GM19193 (cell line): Measurements from ENCODE around the gene APOA1.

ENCODE experiments used
- POLR2A ChIP-seq: IDR thresholded peaks from 4 replicates; pipeline ENCODE4 v1.6.1; 2011; ENCODE audit not compliant: insufficient read depth, insufficient read length; ENCODE audit errors: extremely low read depth

APOA1 gene

DNA sequence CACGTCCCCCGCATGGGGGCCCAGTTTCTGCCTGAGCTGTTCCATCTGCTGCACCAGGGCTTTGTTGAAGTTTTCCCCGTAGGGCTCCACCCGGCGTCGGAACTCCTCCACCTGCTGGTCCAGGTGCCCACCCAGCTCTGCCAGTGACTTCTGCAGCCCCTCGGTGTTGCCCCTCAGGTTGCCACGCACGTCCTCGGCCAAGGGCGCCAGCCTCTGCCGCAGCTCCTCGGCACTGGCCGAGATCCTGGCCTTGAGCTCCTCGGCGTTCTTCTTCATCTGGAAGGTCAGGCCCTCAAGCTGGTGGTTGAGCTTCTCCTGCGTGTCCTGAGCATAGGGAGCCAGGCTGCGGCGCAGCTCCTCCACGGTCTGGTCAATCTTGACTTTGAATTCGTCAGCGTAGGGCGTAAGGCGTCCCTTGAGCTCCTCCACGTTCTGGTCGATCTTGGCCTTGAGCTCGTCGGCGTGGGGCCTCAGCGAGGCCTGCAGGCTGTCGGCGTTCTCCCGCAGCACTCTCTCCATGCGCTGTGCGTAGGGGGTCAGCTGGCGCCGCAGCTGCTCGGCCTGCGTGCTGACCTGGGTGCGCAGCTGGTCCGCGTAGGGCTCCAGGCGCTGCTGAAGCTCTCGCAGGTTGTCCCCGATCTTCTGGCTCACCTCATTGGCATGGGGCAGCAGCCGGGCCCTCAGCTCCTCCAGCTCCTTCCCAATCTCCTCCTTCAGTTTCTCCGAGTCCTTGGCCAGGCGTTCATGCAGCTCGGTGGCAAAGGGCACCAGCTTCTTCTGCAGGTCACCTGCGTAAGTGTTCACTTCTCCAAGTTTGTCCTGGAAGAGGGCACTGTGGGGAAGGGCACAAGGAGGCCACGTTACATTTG lies 16.1 kb downstream of the APOA1 start:
- no peak for TF ChIP-seq POLR2A

DNA sequence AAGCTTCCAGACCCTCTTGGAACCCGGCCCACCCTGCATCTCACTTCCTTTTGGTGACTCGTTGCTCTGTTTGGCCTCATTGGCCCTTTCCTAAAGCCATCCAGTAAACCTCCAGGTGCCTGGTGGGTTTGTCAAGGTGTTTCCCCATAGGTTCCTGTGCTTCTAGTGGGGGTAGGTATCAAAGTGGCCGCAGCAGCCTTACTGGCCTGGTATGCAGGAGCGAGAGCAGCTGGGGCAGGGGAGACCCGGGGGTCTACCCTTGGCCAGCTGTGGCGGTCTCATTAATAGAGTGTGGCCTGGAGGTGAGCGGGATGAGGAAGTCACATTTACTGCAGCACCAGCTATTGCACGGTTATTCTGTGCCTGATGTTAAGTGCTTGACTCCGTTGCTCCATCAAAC lies 18.4 kb downstream of the APOA1 start:
- no peak for TF ChIP-seq POLR2A

DNA sequence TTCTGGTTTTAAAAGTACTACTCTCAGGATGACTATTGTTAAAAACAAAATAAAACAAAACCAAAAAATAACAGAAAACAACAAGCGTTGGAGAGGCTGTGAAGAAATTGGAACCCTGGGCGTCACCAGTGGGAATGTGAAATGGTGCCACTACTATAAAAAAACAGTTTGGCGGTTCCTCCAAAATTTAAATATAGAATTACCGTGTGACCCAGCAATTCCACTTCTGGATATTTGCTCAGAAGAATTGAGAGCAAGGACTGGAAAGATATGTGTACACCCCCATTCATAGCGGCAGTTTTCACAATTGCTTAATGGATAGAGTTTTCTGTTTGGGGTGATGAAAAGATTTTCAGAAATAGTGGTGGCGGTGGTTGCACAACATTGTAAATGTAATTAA lies 22.9 kb downstream of the APOA1 start:
- TF ChIP-seq POLR2A, result no peak

DNA sequence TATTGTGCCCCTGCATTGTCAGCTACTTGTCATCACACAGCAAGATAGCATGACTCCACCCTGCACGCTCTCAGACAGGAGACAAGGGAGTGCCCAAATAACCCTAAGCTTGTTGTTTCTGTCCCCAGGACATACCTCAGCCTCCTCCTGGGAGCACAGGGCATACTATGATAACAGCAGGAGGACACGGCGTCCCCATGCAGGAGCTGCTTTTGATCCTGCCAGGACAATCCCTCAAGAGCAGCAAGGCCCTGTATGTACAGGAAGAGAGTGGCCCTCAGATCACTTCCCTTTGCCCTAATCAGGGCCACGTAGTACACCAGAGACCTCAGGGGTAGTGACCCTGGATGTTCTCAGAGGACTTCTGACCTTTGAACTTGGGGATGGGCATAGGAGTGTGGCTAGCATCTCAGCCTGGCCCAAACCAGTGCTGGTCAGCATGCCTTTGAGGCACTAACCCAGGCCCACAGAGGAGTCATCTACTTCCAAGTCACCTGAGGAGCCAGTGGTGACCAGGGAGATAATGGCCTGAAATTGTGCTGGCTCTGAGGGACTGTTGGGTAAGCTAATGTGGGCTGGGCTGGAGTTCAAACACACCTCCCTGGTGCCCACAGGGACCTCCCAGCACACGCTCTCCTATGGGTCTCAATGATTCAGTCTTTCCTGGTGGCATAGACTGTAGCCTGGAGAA lies 23.5 kb downstream of the APOA1 start:
- TF ChIP-seq POLR2A, result no peak

DNA sequence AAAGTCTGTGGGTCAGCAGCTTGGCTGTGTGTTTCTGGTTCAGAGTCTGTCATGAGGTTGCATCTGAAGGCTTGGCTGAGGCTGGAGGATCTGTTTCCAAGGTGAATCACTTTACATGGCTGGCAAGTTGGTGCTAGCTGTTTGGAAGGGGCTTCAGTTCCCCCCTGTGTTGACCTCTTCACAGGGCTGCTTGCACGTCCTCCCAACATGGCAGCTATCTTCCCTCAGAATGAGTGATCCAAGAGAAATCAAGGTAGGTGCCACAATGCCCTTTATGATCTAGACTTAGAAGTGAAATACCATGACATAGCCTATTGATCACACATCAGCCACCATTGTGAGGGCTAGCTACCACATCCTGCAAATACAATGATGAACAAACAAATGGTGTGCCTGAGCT lies 24.3 kb downstream of the APOA1 start:
- TF ChIP-seq POLR2A, result no peak

DNA sequence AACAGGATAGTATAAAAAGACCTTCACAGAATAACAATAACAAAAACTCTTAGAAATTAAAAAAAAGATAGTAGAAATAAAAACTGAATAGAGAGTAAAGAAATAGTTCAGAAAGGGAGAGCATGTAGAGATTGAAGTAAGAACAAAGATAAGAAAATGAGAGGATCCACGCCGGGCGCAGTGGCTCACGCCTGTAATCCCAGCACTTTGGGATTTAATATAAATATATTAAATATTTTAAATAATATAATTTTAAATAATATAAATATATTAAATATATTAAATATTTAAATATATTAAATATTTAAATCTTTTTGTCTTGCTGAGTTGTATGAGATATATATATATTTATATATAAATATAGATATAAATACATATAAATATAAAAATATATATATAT lies 25.3 kb downstream of the APOA1 start:
- no peak for TF ChIP-seq POLR2A

DNA sequence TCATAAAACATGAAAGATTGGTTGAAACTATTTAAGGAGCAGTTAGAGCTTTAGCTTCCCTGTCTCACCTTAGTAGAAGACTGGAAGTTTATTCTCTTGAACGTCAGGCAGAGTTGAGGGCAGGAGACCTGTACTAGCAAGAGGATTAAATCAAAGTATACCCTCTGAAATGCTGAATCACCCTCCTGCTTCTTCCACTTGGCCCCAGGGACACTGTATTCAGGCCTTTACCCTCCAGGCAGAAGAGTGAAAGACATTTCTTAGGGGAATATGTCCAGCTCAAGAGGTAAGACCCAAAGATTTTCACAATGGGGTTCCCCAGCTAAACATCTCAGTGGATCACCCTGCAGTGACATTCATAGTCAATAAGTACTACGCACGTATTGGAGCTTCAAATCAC lies 26.2 kb downstream of the APOA1 start:
- no peak for TF ChIP-seq POLR2A

DNA sequence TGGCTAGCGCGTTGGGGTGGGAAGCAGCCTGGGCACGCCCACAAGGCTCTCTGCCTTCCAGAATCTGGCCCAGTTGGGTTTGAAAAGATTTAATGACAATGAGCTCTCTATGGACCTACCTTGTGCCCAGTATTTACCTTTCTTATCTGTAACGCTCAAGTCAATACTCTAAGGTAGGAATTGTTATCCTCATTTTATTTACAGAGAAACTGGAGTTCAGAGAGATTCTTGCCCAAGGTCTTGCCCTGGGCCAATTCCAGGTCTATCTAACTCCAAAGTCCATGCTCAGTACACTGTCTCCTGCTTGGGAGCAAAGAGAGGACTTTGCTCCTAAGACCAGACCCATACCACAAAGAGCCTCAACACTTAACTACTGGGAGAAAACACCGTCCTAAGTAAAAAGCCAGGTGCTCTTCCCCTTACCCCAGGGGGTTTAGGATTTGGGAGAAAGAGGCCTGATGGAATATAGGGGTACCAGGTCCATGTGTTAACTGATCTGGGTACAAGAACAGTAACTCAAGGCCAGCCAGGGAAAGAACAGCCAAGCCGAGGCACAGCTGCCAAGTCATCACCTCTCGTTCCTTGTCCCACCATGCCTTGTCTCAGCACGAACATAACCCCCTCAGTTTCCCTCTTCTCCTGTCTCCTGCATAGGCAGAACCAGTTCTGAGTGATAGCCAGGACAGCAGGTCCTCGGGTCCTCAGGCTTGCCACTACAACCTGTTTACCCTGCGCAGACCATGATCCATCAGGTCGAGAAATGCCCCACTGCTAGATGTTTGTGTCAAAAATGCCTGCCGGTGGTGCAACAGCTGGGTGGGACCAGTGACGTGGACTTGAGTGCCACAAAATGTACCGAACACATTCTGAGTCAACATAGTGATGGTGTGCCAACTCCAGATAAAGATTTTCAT lies 28.9 kb downstream of the APOA1 start:
- no peak for TF ChIP-seq POLR2A

DNA sequence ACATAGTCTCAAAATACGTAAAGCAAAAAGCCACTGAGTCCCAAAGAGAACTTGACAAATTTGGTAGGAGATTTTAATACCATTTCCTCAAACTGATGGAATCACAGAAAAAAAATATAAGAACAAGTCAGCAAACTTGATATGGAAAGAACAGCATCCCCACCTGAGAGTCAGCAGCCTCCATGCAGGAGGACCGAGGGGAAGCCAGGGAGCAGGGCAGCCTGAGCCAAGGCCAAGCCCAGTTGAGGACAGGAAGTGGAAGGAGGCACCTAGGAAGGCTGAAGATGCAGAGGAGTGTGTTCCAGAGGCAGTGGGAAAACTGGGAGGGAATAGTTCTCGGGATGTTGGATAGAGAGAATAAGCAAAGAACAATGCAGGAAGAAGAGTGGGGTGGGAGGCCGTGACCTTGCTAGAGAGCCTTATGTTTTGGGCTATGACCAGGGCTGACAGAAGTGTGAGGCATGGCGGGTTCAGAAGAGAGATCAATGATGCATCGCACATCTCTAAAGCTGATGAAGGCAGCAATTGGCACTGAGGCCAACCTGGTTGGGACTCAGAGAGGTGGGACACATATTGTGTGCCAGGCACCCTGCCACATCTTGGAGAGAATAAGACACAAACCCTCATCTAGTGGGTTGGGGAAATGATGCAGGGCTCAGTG lies 29.7 kb downstream of the APOA1 start:
- no peak for TF ChIP-seq POLR2A

DNA sequence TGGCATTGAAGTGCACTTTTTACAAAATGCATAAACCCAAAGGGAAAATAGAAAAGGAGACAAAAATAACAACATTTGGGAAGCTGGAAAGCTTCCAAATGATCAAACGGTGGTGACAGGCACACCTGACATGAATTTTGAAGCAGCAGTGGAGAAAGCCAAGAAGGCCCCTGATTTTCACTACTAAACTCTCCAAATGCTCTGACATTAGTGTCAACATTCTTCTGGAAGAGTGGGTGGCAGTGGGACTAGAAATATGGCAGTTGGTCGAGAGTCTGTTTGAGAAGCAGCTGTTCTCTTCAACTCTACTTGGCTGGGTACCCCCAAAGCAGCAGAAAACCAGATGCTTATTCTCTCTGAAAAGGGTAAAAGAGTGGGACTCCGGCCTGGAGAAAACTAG lies 33.4 kb downstream of the APOA1 start:
- no peak for TF ChIP-seq POLR2A

DNA sequence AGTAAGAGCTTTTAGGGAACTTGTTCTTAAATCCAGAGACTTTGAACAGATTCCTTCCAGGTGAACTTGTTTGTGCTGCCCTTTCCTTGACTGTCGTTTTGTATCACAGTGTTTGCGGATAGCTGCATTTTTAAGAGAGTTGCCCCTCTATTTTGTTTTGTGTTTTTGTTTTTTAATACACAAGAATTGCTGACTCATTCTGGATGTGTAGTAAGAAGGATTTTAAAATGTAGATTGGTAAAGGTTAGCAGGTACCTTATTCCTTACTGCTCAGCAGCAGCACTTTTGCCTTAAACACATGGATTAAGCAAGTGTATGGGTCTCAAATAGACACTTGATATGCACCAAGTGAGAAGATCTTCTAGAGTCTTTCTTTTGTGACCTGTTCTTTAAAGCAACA lies 36.8 kb downstream of the APOA1 start:
- TF ChIP-seq POLR2A, result no peak

DNA sequence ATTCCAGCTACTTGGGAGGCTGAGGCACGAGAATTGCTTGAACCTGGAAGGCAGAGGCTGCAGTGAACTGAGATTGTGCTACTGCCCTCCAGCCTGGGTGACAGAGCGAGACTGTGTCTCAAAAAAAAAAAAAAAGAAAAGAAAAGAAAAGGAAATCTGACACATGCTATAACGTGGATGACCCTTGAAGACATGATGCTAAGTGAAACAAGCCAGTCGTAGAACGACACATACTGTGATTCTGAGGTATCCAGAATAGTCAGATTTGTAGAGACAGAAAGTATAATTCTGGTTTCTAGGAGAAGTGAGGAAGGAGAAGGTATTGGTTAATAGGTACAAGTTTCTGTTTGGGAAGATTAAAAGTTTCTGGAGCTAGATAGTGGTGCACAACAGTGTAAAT lies 39.1 kb downstream of the APOA1 start:
- no peak for TF ChIP-seq POLR2A

DNA sequence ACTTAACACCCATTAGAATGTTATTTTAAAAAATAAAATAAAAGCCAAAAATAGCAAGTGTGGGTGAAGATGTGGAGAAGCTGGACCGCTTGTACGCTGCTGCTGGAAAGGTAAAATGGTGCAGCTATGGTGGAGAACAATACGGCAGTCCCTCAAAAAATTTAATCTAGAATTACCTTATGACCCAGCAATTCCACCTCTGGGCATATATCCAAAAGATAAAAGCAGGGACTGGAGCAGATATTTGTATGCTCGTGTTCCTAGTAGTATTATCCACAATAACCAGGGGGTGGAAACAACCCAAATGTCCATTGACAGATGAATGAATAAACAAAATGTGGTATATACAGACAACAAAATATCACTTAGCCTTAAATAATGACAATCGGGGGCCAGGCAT lies 39.6 kb downstream of the APOA1 start:
- TF ChIP-seq POLR2A, result no peak

DNA sequence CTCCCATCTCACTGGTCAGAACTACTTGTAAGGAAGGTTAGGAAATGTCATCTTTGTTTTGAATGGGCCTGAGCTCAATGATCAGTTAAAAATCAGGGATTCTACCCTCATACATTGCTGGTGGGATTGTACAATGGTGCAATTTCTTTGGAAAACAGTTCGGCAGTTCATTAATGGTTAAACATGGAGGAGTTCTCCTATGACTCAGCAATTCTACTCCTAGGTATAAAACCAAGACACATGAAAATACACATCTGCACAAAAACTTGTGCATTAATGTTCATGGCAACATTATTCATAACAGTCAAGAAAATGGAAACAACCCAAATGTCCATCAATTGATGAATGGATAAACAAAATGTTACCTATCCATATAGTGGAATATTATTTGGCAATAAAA lies 40.9 kb downstream of the APOA1 start:
- TF ChIP-seq POLR2A, result no peak

DNA sequence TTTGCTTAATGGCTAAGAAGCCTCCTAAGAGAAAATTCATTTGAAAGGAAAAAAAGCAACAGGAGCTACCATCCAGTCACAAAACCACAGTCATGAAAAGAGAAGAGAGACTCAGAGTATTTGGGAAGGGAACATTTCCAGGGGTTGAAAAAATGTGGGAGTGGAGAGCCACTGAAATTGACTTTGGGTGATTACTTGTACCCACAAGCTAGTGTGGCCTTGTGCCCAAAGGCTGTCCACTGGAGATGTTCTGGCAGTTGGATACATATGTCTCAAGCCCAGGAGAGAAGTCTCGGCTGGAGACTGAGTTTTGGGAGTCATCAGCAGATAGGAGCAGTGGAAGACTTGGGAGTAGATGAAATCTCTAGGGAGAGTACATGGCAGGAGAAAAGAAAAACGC lies 42.6 kb downstream of the APOA1 start:
- no peak for TF ChIP-seq POLR2A
